EH (cell line): ENCODE results near the gene CD1C.
"Not testable (repeated sequence)": the region's sequence is repeated elsewhere in the genome, so short reads cannot be mapped to it uniquely, and the experiment has no call there.

Source experiments
- DNase-seq: peaks from one replicate; pipeline ENCODE4 v3.0.0-alpha.2; 2015; ENCODE audit warnings: low read depth

Gene CD1C

DNA sequence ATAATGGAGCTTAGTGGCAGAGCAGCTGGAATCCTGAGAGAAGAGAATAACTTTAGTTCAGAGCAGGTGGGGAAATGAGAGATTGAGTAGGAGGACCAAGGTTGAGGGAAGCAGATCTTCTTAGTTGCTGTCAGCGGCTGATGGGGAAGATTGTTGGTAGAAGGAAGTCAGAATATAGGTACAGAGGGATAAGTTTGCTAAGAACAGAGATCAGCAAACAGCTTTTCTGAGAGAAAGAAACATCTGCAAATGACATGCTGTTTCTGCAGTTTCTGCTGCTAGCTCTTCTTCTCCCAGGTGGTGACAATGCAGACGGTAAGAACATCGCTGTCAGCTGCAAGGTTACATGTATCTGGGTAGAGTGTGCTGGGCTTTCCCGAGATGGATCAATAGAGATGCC, at the start of gene CD1C:
CD1C (plus strand) TSS at position 113 of the 400 bp plus-strand sequence; CDS start at position 255, 142 bp downstream.
- no peak for DNase-seq

DNA sequence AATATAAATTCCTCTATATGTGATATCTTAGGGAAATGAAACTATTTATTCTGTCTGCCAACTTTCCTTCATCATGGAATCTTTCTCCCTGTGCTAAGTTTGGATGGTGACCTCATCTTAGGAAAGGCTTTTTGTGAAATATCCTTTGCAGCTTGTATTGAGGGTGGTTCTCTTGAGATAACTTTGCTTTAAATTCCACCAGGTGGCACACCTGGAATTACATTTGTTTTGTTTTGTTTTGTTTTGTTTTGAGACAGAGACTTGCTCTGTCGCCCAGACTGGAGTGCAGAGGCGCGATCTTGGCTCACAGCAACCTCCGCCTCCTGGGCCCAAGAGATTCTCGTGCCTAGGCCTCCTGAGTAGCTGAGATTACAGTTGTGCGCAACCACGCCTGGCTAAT, 43.1 kb upstream of the CD1C start:
- no peak for DNase-seq

DNA sequence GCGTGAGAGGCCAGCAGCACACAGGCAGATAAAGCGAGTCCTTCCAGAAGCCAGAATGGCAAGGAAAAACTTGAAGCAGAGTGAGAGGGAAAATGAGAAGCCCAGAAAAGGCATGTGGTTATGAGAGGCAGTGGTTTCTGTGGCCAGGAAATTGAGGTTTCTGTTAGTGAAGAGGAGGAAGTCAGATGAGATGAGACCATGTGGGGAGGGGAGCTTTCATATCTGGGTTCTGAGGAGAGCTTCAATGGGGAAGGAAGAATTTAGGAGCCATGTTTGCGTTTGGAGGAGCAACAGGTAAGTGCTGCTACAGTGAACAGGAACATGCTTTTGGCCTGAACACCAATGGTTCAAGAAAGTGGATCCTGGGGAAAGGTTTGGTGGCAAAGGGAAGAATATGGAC, 41.6 kb upstream of the CD1C start:
- no peak for DNase-seq

DNA sequence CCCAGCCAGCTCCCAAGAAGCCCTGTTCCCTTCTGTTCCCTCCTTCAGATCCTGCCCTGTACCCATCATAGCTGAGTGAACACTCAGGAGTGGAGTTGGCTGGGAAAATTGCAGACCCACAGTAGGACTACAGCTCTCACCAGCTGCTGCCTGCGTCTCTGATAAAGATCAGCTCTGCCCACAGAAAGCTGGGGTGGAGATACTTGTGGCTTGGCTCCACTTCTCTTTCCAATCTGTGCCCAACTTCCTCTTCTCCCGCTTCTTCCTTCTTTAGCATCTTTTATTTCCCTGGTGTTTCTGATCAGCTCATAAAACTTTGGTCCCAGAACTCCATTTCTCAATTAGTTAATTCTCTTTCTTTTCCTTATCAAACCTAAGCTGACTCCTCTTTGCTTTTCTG, 41.0 kb upstream of the CD1C start:
- no peak for DNase-seq

DNA sequence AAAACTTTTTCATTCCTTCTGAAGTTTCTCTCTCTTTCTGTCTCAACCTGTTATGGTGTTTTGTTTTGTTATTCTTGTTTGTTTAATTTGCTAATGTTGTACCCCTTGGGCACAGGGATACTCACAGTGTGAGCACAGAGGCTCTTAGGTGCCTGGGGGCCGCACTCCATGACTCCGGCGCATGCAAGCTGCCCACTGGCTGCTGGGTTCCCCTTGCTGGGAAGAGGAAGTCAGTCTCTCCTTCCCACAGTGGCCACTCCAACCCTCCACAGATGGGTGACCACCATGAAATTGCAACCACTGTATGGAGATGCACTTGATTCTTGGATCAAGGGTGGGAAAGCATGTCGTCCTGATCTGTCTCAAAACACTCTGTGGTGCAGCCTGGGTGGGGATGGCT, 40.1 kb upstream of the CD1C start:
- no peak for DNase-seq

DNA sequence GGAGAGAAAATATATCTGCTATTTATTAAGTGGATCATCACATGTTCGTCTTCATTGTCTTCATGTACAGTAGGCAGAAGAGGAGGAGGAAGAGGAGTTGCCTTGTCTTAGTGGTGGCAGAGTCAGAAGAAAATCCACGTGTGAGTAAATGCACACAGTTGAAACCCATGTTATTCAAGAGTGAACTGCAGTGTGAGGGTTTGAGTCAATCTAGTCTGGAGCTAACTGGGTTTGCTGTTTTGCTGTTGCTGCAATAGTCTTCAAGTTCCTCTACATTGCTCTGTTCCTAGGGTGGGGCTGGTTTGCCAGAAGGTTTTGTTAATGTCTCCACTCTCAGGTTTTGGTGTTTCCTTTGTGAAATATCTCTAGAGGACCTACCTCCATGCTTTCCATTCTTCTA, 38.6 kb upstream of the CD1C start:
- no peak for DNase-seq

- no peak for DNase-seq
Observed at GRCh38 chr1:158255656-158256055, 34.1 kb upstream of the CD1C start.

DNA sequence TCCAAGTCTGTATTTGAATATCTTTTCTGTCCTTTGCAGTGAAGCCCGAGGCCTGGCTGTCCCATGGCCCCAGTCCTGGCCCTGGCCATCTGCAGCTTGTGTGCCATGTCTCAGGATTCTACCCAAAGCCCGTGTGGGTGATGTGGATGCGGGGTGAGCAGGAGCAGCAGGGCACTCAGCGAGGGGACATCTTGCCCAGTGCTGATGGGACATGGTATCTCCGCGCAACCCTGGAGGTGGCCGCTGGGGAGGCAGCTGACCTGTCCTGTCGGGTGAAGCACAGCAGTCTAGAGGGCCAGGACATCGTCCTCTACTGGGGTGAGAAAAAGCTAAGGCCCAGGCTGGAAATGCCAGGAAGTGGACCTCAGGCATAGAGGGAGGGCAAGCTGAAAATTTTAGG, 33.0 kb upstream of the CD1C start:
- DNase-seq, result not testable (repeated sequence)

DNA sequence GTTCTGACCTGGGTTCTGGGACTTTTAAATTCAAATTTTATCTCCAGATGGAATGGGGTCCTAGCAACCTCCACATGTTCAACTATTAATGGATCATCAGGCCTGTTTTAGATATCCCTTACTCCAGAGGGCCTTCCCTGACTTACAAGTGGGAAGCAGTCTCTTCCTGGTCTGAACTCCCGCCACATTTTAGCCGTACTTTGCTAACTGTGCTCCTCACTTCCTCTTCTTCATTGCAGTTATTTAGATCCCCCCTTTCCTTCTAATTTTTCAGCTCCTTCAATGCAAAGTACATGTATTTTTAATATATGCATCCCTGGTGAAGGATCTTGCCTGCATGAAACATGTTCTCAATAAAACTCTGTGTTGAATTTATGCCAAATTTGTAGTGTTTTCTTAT, 31.8 kb upstream of the CD1C start:
- no peak for DNase-seq

DNA sequence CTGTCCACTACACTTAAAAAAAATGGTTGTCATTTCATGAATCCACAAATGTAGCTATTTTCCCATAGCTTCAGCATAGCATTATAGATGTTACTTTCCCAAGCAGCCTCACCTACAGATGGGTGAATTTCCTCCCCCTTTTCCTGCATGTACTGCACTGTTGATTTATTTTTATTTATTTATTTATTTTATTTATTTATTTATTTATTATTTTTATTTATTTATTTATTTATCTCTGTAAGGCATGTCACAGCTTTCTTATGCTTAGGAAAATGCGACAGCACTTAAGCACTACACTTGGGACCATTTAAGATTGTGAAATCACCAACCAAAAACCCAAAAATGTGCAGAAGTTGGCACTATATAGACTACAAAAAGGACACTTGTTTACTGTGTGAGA, 30.6 kb upstream of the CD1C start:
- DNase-seq, result no peak

- no peak for DNase-seq
Observed at GRCh38 chr1:158272681-158273080, 17.0 kb upstream of the CD1C start.

DNA sequence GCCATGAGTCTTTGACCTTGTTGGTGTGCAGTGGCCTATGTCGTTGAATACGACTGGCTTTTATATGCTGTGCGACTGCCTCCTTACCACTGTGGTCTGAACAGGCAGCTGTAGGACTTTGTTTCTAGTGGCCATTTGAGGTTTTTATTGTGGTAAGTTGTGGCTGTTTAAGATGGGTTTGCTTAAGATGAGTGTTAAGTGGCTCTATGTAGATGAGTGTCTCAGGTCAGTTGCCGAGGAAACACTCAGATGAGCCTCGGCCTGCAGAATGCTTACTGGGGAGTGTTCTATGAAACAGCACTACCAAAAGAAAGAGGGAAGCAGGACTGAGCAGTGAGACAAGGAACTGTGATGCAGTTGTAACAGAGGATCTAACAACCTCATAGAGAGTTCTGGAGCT, 14.9 kb upstream of the CD1C start:
- DNase-seq, result no peak

GRCh38 chr1:158282421-158282820, 7.3 kb upstream of the CD1C start:
- DNase-seq, result not testable (repeated sequence)

- no peak for DNase-seq
Observed at GRCh38 chr1:158283965-158284364, 5.8 kb upstream of the CD1C start.

GRCh38 chr1:158285756-158286241, 3.9 kb upstream of the CD1C start:
- DNase-seq, result peak; percentile 7

DNA sequence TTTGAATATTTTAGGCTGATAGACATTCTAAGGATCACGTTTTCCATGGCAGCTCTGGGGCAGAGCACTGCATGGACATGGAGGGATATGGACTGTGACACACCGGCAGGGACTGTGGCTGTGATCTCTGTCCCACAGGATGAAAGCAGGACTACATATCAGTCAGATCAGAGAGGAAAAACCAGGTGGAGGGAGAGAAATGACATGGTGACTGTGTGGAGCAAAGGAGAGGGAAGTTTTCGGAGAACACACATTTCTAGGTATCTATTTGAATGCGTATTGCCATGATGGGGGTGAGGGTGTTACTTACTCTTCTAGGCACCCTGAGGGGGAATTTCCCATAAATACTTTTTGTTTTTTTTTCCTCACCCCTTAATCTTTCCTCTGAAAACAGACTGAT, 3.2 kb upstream of the CD1C start:
- no peak for DNase-seq

- no peak for DNase-seq
Observed at GRCh38 chr1:158286941-158287346, 2.8 kb upstream of the CD1C start.

- DNase-seq, result no peak
Observed at GRCh38 chr1:158290321-158290844, 660 bp downstream of the CD1C start.

- DNase-seq, result no peak
Observed at GRCh38 chr1:158295791-158296190, 6.1 kb downstream of the CD1C start.

GRCh38 chr1:158310623-158311022, 20.9 kb downstream of the CD1C start:
- no peak for DNase-seq

GRCh38 chr1:158311066-158311465, 21.3 kb downstream of the CD1C start:
- no peak for DNase-seq

GRCh38 chr1:158323866-158324265, 34.1 kb downstream of the CD1C start:
- DNase-seq, result no peak

DNA sequence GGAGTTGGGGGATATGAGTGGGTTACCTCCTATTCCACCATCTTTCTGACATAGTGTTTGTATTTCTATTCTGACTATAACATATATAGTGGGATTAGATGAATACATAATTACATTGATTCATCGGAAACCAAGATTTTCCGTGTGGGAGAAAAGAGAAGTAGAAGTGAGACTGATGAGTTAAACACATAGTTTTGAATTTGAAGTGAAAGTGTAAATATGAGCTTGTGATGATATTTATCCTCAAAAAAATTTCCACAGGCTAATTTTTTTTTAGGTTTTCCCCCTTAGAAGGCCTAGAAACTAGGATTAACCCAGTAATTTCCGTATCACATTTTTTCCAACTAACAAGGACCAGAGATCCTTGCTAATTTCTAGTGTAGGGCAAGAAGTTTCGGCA, 34.7 kb downstream of the CD1C start:
- DNase-seq, result no peak

GRCh38 chr1:158327481-158327880, 37.8 kb downstream of the CD1C start:
- DNase-seq, result no peak

DNA sequence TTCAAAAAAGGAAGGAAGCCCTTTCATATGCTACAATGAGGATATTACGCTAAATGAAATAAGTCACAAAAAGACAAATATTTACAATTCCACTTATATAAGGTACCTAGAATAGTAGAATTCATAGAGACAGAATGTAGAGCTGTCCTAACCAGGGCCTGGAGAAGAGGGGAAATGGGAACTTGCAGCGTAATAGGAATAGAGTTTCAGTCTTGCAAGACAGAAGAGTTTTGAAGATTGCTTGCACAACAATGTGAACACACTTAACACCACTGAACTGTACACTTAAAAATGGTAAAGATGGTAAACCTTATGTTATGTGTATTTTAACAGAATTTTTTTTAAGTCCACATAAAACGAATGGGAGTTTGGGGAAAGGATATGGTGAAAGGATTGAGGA, 38.7 kb downstream of the CD1C start:
- DNase-seq, result no peak
